ENCODE data around the gene MAGI1. TPM values are rescaled to one million over a fixed set of nuclear protein-coding genes. Genes with fewer than 3 reads are reported as not detected.
A peak's percentile ranks its signal among the peaks of the same experiment; 100 is the strongest.

Gene MAGI1
- 10 to 100 TPM; 22.1 to 94.4 (median 70.5) TPM for total RNA-seq

GRCh38 chr3:66038726-66039589 lies at the start of gene MAGI1:
Gene MAGI1 (minus strand): TSS chr3:66038918. CDS start chr3:66038308, 610 bp downstream.
- H3K9me3 ChIP-seq: no peaks in the 10 kb centered on the region
- TF ChIP-seq POLR2AphosphoS5 (IDR thresholded peaks at IDR 0.05): peak; percentile 39 to 83 (median 62)
- no peak for TF ChIP-seq CTCF (IDR thresholded peaks at IDR 0.05)
- no peak for TF ChIP-seq POLR2A (IDR thresholded peaks at IDR 0.05)
- H3K27me3 ChIP-seq: no peaks in the 10 kb centered on the region
- peak within 1 kb of the TSS; percentile 94 to 97 for H3K27ac ChIP-seq
- peak within 1 kb of the TSS; percentile 70 to 82 (median 75) for H3K4me3 ChIP-seq
- intact Hi-C loops (cut with DNase I; ENCODE audit: low total_unique reads): no loop called here
- H3K4me1 ChIP-seq: peaks cover 0 to 13% of the 10 kb centered on the region in 2 donors
- DNase-seq (ENCODE audit: low spot score in 2 of 2): peak; percentile 88
- no peaks in the 10 kb centered on the region for H3K36me3 ChIP-seq

- no peaks in the 10 kb centered on the region for H3K4me1 ChIP-seq
- intact Hi-C loops (cut with DNase I; ENCODE audit: low total_unique reads): no loop called here
- H3K27me3 ChIP-seq: no peaks in the 10 kb centered on the region
- H3K4me3 ChIP-seq: no peak overlapping the region
- no peaks in the 10 kb centered on the region for H3K36me3 ChIP-seq
- H3K27ac ChIP-seq: no peak overlapping the region
- H3K9me3 ChIP-seq: no peaks in the 10 kb centered on the region
- TF ChIP-seq POLR2AphosphoS5 (IDR thresholded peaks at IDR 0.05): no peak
- no peak for TF ChIP-seq CTCF (IDR thresholded peaks at IDR 0.05)
- TF ChIP-seq POLR2A (IDR thresholded peaks at IDR 0.05): no peak
- DNase-seq (ENCODE audit: low spot score in 2 of 2): no peak
Observed at GRCh38 chr3:66083784-66084213, 45.1 kb upstream of the MAGI1 start.

GRCh38 chr3:66083096-66083678 lies 44.5 kb upstream of the MAGI1 start:
- no peaks in the 10 kb centered on the region for H3K9me3 ChIP-seq
- DNase-seq (ENCODE audit: low spot score in 2 of 2): no peak
- H3K27ac ChIP-seq: no peak overlapping the region
- TF ChIP-seq CTCF (IDR thresholded peaks at IDR 0.05): no peak
- no peak for TF ChIP-seq POLR2AphosphoS5 (IDR thresholded peaks at IDR 0.05)
- TF ChIP-seq POLR2A (IDR thresholded peaks at IDR 0.05): no peak
- intact Hi-C loops (cut with DNase I; ENCODE audit: low total_unique reads): no loop called here
- H3K36me3 ChIP-seq: no peaks in the 10 kb centered on the region
- no peaks in the 10 kb centered on the region for H3K4me1 ChIP-seq
- H3K27me3 ChIP-seq: no peaks in the 10 kb centered on the region
- no peak overlapping the region for H3K4me3 ChIP-seq

- TF ChIP-seq CTCF (IDR thresholded peaks at IDR 0.05) (no peak), POLR2A (IDR thresholded peaks at IDR 0.05) (no peak), POLR2AphosphoS5 (IDR thresholded peaks at IDR 0.05) (no peak)
- no peak for DNase-seq (ENCODE audit: low spot score in 2 of 2)
- H3K36me3 ChIP-seq: no peaks in the 10 kb centered on the region
- no peaks in the 10 kb centered on the region for H3K27me3 ChIP-seq
- intact Hi-C loops (cut with DNase I; ENCODE audit: low total_unique reads): no loop called here
- no peak overlapping the region for H3K4me3 ChIP-seq
- no peak overlapping the region for H3K27ac ChIP-seq
- H3K4me1 ChIP-seq: no peaks in the 10 kb centered on the region
- no peaks in the 10 kb centered on the region for H3K9me3 ChIP-seq
Observed at GRCh38 chr3:66082679-66083078, 44.0 kb upstream of the MAGI1 start.

- Histone ChIP-seq H3K9me3 (no peaks in the 10 kb centered on the region), H3K4me3 (no peak overlapping the region), H3K27me3 (no peaks in the 10 kb centered on the region), H3K36me3 (no peaks in the 10 kb centered on the region), H3K4me1 (no peaks in the 10 kb centered on the region), H3K27ac (no peak overlapping the region)
- DNase-seq (ENCODE audit: low spot score in 2 of 2): no peak
- intact Hi-C loops (cut with DNase I; ENCODE audit: low total_unique reads): no loop called here
- no peak for TF ChIP-seq POLR2AphosphoS5 (IDR thresholded peaks at IDR 0.05)
- no peak for TF ChIP-seq POLR2A (IDR thresholded peaks at IDR 0.05)
- TF ChIP-seq CTCF (IDR thresholded peaks at IDR 0.05): no peak
Observed at GRCh38 chr3:66080167-66080566, 41.4 kb upstream of the MAGI1 start.

Data from breast epithelium (tissue), 4 donors.